Left ventricle myocardium inferior (tissue), 1 donor: ENCODE results near the gene CLDN4. TPM values are rescaled to one million over a fixed set of nuclear protein-coding genes. Genes with fewer than 3 reads are reported as not detected.

Source experiments
- DNase-seq: peaks from one replicate; pipeline ENCODE4 v3.0.0-alpha.2; 2020
- H3K27ac ChIP-seq: fragments of 200-600 bp; replicated peaks from 2 replicates; pipeline ENCODE4 v1.8.0; 2021
- H3K27me3 ChIP-seq: fragments of 200-600 bp; 2 replicates; pipeline ENCODE4 v1.8.0; 2021; ENCODE audit warnings: low read depth
- H3K36me3 ChIP-seq: fragments of 200-600 bp; 2 replicates; pipeline ENCODE4 v1.8.0; 2021
- H3K4me1 ChIP-seq: fragments of 200-600 bp; 2 replicates; pipeline ENCODE4 v1.8.0; 2021
- H3K4me3 ChIP-seq: fragments of 200-600 bp; 2 replicates; pipeline ENCODE4 v1.8.0; 2021; ENCODE audit warnings: mild to moderate bottlenecking, moderate library complexity
- H3K9me3 ChIP-seq: fragments of 200-600 bp; replicated peaks from 2 replicates; pipeline ENCODE4 v1.8.0; 2021
- intact Hi-C: fragments of 100-400 bp; cut with micrococcal nuclease; formaldehyde crosslinking; loops from one replicate; pipeline ENCODE4 v1.11.0; 2022
- total RNA-seq: library from RNA; stranded (reverse); fragmentation: NEBNext Ultra II Directional; extraction: Animal tissue kit (Norgen Biotek cat#: 25700); gene quantifications from one replicate; pipeline ENCODE4 v1.2.1, GENCODE V29; 2021
- TF ChIP-seq, protein P1 (sequence below): fragments of 200-600 bp; IDR thresholded peaks from 2 replicates; pipeline ENCODE4 v1.8.0; 2021; ENCODE audit warnings: antibody characterized with exemption, mild to moderate bottlenecking, borderline replicate concordance
- donor health status: DM: no; HTN: yes; CAD: no; lungs with severe emphysema.

The CLDN4 gene
- total RNA-seq, 1 donor from 2014 or later = 0.27 TPM

DNA sequence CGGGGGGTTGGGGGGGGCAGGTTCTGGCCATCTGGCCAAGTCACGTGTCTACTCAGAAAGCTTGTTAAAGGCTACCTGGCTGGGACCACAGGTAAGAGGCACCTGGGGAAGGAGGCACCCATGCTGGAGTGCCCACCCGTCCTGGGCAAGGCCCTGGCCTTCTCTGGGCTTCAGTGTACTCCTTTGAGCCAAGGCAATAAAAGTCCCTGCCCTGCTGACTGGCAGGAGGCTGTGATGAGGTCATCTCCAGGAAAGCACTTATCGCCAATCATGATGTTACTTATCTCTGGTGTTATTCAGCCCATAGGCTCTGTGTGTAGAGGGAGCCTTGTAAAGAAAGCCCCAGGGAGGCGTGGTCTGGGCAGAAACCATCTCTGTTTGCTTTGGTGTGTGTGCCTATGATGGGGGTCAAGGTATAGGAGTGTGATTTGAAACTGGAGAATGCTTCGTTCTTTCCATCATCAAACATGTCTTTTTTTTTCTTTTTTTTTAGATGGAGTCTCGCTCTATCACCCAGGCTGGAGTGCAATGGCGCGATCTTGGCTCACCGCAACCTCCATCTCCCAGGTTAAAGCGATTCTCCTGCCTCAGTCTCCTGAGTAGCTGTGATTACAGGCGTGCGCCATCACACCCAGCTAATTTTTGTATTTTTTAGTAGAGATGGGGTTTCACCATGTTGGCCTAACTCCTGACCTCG is 2.5 kb upstream of the CLDN4 start:
- Histone ChIP-seq H3K36me3 (no peaks in the 10 kb centered on the region), H3K4me1 (peaks cover 13% of the 10 kb centered on the region), H3K27ac (no peak overlapping the region), H3K9me3 (no peaks in the 10 kb centered on the region), H3K4me3 (no peak overlapping the region), H3K27me3 (peaks cover 62% of the 10 kb centered on the region)
- intact Hi-C loops = no loop called here
- TF ChIP-seq, protein P1, sequence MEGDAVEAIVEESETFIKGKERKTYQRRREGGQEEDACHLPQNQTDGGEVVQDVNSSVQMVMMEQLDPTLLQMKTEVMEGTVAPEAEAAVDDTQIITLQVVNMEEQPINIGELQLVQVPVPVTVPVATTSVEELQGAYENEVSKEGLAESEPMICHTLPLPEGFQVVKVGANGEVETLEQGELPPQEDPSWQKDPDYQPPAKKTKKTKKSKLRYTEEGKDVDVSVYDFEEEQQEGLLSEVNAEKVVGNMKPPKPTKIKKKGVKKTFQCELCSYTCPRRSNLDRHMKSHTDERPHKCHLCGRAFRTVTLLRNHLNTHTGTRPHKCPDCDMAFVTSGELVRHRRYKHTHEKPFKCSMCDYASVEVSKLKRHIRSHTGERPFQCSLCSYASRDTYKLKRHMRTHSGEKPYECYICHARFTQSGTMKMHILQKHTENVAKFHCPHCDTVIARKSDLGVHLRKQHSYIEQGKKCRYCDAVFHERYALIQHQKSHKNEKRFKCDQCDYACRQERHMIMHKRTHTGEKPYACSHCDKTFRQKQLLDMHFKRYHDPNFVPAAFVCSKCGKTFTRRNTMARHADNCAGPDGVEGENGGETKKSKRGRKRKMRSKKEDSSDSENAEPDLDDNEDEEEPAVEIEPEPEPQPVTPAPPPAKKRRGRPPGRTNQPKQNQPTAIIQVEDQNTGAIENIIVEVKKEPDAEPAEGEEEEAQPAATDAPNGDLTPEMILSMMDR = no peak
- no peak for DNase-seq

- no peak for DNase-seq
- Histone ChIP-seq H3K27me3 (peaks cover 59% of the 10 kb centered on the region), H3K4me3 (no peak overlapping the region), H3K27ac (no peak overlapping the region), H3K9me3 (no peaks in the 10 kb centered on the region), H3K36me3 (no peaks in the 10 kb centered on the region), H3K4me1 (peaks cover 13% of the 10 kb centered on the region)
- intact Hi-C loops = no loop called here
- TF ChIP-seq, protein P1 = no peak
These were observed 1.8 kb upstream of the CLDN4 start for GRCh38 chr7:73828972-73829371.

- Histone ChIP-seq H3K36me3 (no peaks in the 10 kb centered on the region), H3K27ac (no peak overlapping the region), H3K9me3 (no peaks in the 10 kb centered on the region), H3K27me3 (peaks cover 58% of the 10 kb centered on the region), H3K4me3 (no peak overlapping the region), H3K4me1 (peaks cover 13% of the 10 kb centered on the region)
- intact Hi-C loops = no loop called here
- TF ChIP-seq, protein P1 = no peak
- DNase-seq = no peak
These were observed 1.3 kb upstream of the CLDN4 start for GRCh38 chr7:73829505-73829904.

DNA sequence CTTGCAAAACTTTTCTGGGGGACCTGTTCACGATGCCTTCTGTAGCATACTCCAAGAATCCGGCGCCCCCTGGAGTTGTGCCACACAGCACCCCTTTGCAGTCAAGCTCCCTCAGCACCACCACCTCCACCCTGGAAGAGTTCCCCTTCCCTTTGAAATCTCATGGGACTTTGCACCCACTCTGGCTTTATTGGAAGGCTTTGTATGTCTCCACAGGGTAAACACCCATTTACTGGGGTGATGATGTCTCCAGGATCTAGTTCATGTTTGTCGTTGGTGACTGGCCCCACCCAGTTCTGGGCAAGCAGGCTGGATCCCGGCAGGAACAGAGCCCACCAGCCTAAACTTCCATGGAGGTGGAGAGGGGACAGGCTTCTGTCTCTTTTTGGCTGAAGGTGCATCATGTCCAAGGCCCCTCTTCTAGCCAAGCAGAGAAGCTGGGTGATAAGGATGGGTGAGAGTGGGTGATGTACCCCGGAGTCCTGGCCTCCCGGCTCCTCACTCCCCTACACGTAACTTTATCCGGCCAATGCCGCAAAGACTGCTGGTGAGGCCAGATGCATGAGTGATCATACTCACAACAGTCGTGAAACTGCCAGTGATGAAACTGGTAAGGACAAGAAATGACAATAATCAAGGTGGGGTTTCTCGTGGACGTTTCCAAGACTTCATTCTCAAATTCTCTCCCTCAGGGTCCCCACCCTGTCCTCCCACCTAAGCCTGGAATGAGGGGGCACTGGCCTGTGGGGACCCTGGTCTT is 695 bp upstream of the CLDN4 start:
- Histone ChIP-seq H3K4me1 (peaks cover 13% of the 10 kb centered on the region), H3K36me3 (no peaks in the 10 kb centered on the region), H3K9me3 (no peaks in the 10 kb centered on the region), H3K4me3 (no peak overlapping the region), H3K27ac (no peak overlapping the region), H3K27me3 (peaks cover 56% of the 10 kb centered on the region)
- no peak for DNase-seq
- TF ChIP-seq, protein P1 = no peak
- intact Hi-C loops = no loop called here

DNA sequence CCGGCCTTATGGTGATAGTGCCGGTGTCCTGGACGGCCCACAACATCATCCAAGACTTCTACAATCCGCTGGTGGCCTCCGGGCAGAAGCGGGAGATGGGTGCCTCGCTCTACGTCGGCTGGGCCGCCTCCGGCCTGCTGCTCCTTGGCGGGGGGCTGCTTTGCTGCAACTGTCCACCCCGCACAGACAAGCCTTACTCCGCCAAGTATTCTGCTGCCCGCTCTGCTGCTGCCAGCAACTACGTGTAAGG is 713 bp downstream of the CLDN4 start:
- intact Hi-C loops = no loop called here

More for the DNA sequence above, 713 bp downstream of the CLDN4 start:
- Histone ChIP-seq H3K27me3 (peaks cover 46% of the 10 kb centered on the region), H3K4me3 (no peak overlapping the region), H3K27ac (no peak overlapping the region), H3K36me3 (no peaks in the 10 kb centered on the region), H3K9me3 (no peaks in the 10 kb centered on the region), H3K4me1 (peaks cover 13% of the 10 kb centered on the region)
- TF ChIP-seq, protein P1 = no peak
- DNase-seq = no peak
